Erythroblast (primary cell): ENCODE data around the gene CLIP4.

Experiments
- DNase-seq, 2 experiments: peaks; one replicate each; lab custom pipeline; 2025; lab: John Stamatoyannopoulos, UW
- GATA1 ChIP-seq: IDR thresholded peaks from 2 replicates; pipeline ENCODE4 v1.6.1; 2011; ENCODE audit warnings: low read depth, mild to moderate bottlenecking, control low read depth, low read length, moderate library complexity
- POLR2A ChIP-seq: IDR thresholded peaks from 2 replicates; pipeline ENCODE4 v1.6.1; 2011; ENCODE audit warnings: mild to moderate bottlenecking, low read length

CLIP4 gene, protein sequence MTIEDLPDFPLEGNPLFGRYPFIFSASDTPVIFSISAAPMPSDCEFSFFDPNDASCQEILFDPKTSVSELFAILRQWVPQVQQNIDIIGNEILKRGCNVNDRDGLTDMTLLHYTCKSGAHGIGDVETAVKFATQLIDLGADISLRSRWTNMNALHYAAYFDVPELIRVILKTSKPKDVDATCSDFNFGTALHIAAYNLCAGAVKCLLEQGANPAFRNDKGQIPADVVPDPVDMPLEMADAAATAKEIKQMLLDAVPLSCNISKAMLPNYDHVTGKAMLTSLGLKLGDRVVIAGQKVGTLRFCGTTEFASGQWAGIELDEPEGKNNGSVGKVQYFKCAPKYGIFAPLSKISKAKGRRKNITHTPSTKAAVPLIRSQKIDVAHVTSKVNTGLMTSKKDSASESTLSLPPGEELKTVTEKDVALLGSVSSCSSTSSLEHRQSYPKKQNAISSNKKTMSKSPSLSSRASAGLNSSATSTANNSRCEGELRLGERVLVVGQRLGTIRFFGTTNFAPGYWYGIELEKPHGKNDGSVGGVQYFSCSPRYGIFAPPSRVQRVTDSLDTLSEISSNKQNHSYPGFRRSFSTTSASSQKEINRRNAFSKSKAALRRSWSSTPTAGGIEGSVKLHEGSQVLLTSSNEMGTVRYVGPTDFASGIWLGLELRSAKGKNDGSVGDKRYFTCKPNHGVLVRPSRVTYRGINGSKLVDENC

DNA sequence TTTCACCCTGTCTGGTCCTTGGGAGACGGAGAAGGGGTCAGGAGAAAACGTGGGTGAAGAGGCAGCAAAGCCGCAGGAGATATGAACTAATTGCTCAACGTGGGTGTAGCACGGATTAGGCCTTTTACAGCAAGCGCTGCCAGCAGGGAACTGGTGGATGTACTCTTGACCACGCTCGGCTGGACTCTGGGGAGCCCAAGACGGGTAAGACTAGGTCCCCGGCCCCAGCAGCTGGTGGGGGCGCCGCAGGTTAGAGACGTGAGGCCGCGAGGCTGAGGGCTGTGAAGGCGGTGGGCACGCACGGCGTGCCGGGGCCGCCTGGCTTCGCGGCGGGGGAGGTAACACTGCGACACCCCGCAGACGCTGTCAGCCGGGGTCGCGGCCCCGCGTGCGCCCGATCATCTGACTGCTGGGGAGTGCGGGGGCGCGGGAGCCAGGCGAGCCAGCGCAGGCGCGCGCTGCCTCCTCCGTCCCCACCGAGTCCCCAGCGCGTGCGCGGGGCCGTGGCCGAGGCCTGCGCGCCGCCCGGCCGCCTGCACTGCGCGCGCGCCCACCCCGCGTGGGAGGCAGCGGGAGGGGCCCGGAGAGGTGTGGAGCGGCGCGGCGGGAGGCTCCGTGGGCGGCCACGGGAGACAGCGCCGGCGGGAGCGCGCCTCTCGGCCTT lies at the start of gene CLIP4:
Gene CLIP4, plus strand, starts transcription at position 470 of the 664 bp plus-strand sequence. CDS start 5,974 bp downstream, outside the sequence.
- DNase-seq: peak; percentile 63 to 73
- TF ChIP-seq POLR2A (no peak), GATA1 (no peak)

DNA sequence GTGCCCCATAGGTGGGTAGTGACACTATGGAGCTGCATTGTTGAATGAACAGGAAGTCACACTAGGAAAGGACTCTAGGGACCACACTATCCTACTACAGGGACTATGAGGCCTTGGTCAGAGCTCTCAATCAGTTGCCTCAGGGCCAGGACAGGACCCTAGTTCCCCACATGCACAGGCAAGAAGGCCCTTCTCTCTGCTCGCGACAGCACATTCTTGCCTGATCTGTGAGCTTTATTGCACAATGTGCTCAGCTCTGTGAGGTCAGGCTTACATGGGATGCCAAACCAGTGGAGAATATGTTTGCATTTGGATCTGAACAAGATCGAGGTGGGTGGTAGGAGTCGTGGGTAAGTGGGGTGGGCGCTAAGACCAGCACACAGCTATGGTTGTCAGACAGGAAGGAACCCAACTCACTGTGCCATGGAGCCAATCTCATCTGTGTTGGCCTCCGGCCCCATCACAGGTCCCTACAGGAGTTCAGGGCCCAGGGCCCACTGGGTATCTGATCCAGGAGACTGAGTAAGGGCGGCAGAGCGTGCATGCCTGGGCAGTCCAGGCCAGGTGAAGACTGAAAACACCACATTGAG lies 48.8 kb upstream of the CLIP4 start:
- no peak for DNase-seq
- TF ChIP-seq GATA1 (no peak), POLR2A (no peak)

DNA sequence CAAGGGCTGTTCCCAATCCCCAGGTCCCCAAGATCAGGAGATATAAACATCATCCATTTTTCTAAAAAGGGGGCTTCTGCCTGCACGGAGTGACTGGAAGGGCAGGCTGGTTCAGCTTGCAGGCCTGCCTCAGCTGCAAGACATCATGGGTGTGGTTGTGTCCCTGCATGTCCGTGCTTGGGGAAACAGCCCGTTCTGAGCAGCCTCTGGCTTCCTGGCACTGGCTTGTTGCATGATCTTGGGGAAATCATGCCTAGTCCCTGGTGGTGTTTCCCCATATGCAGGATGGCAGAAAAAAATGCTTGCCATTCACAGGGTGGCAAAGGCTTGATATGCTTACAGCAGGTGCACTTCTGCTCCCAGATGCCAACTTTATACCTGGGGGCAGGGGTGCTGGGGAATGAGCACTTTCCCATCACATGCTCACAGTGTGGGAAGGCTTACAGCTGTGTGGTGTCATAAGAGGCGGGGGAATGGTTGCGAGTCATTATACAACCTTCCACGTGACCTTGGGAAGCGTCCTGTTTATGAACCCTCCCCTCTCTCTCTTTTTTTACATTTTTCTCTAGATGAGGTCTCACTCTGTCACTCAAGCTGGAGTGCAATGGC lies 48.1 kb upstream of the CLIP4 start:
- no peak for DNase-seq
- no peak for TF ChIP-seq GATA1
- TF ChIP-seq POLR2A: no peak

DNA sequence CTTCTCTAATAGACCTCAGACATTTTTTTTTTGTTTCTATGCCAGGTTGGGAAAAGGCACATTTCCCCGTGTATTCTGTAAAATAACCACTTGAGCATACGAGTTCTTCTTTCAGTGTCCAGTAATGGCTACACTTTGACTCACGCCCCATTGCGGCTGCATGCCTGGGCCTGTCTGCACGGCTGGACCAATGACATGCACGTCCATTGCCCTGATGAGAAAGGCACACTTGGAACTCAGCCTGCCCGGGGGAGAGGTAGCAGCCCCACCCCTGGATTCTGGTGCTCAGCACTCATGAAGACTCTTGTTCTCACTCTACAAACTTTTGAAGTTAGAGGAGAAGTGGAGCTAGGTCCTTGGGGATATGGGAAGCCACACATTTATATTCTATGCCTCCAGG lies 46.7 kb upstream of the CLIP4 start:
- TF ChIP-seq POLR2A: no peak
- no peak for TF ChIP-seq GATA1
- DNase-seq: no peak

DNA sequence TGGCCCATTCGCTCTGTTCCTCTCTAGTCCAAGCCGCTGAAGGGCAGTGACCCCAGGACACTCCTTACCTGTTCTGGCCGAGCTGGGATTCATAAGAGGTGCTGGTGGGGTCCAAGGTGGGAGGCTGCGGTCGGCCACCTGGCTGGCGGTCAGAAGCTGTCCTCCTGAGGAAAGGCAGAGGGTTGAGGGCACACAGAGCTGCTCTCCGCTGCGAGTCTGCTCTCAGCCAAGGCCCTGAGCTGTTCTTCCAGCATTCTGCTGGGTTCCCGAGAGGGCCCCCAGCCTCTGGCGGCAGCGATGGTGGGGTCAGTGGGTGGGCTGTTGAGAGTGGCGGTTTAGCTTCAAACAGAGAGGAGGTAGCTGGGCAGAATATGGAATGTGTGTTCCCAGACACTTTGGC lies 44.7 kb upstream of the CLIP4 start:
- DNase-seq: no peak
- TF ChIP-seq POLR2A: no peak
- TF ChIP-seq GATA1: no peak

DNA sequence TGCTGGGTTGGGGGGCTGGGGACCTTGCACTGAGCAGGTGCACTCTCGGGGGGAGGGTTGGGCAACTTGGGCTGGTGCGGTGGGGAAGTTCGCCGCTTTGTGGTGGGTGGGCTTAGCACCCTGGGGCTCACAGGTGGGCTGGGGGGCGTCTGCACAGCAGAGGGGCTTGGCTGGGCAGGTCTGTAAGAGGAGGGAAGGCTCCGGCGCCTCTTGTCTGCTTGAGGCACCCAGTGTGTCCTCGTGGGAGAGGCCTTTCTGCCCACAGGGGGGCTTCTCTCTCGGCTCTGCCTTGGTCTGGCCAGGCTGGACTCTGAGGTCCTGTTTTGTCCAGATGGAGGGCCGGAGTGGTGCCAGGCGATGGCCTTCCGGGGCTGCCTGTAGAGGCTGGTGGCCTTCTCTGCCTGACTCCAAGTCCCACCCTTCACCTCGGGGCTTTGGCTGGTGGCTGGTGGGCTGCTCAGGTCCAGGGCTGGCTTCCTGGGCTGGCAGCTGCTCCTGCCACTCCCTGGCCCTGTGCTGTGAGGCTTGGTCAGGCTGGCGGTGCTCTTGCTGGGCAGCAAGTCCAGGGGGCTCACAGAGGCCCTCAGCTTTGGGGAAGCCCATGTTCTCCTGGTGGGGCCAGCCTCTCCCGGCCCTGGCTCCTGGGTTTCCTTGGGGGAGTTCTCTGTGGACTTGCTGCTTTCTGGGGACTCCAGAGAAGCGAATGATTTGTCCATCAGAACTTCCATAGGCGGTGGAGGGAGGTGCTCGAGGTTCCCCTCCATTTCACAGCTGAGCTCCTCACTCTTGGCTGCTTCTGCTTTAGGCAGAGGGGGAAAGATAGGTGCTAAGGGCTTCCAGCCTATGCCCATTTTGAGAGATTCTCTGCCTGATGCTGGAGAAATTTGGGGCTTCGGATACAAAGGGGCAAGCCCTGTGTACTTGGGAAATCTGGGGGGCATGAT lies 43.9 kb upstream of the CLIP4 start:
- DNase-seq: no peak
- TF ChIP-seq GATA1 (no peak), POLR2A (no peak)

DNA sequence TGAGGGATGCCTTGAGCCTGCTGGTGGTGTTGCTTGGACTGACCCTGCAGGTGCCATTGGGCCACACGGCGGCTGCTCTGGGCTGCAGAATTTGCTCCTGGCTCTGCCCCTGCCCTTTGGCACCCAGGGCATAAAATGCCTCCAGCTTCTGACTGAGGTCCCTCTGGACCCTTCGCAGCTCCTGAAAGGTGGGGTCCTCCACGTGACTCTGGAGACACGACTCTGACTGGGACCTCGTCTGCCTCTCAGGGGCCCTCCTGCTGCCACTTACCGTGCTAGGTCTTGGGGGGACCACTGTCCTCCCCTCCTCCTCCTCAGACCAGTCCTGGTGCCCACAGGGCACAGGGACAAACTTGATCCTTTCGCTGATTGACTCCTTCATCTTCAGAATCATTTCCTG lies 43.0 kb upstream of the CLIP4 start:
- no peak for TF ChIP-seq POLR2A
- no peak for TF ChIP-seq GATA1
- no peak for DNase-seq

DNA sequence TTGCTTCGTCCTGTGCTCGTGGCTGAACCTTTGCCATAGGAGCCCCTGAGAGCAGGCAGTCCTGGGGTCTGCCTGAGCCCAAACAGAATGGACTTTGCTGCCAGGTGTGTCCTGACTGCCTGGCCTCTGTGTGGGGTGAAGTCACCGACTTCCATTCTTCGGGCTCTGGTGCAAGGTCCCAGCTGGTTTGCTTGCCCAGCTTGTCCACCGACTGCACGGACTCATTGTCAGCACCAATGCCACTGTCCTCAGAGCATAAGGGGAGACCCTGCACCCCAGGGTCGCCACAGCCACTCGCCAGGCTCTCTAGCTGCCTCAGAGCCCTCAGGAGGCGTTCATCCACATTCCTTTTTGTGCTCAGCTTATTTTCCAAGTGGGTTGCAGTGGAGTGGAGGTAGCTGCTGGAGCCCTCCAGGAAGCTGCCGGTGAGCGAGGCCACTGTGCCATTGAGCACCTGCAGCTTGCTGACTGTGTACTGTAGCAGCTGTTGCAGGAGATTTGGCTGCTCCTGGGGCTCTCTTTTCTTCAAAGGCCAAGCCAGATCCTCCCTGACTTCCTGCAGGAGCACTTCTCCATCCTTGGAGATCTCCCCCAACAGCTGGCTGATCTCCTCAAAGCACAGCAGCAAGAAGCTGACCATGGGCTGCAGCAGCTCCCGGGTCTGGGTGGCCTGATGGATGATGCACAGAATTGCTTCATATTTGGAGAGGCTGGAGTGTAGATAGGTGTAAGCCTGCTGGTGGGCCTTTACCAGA lies 42.1 kb upstream of the CLIP4 start:
- TF ChIP-seq GATA1: no peak
- TF ChIP-seq POLR2A: no peak
- no peak for DNase-seq

DNA sequence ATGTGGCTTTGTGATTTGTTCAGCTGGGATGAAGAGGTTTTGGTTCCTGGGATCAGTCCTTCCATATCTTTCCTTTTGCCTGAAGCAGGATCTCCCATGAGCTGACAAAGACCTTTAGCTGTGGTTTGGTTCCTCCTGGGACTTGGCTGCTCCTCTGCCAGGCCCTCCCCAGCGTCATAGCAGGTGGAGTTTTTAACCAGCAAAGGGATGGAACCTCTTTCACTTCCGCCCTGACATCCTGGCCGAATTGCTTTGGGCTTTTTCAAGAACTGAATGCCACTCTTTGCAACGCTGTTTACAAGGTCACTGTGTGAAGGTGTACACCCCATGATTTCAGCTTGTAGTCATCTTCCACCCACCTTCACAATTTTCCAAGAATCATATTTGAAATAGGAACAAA lies 41.3 kb upstream of the CLIP4 start:
- DNase-seq: no peak
- no peak for TF ChIP-seq POLR2A
- no peak for TF ChIP-seq GATA1

DNA sequence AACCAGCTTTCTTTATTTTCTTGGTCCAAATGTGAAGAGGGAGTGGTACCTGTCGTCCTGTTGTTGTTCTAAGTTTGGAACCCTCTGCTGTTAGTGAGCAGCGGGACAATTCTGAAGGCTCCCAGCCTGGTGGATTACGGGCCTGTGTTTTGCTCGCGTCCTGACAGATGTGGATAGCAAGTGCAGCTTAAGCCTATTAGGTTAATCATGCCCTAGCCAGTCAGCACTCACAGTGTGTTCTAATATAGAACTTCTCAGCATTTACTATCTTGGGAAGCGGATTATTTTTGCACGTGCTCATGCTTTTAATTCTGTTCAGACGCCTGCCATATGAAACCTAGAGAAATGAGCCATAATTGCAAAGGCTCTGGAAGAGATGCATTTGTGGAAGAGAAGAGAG lies 40.8 kb upstream of the CLIP4 start, which contains the start of gene PCARE:
Gene PCARE, minus strand, starts transcription at position 113 of the 400 bp plus-strand sequence. CDS start 262 bp downstream, outside the sequence.
- no peak for DNase-seq
- TF ChIP-seq GATA1: no peak
- no peak for TF ChIP-seq POLR2A

DNA sequence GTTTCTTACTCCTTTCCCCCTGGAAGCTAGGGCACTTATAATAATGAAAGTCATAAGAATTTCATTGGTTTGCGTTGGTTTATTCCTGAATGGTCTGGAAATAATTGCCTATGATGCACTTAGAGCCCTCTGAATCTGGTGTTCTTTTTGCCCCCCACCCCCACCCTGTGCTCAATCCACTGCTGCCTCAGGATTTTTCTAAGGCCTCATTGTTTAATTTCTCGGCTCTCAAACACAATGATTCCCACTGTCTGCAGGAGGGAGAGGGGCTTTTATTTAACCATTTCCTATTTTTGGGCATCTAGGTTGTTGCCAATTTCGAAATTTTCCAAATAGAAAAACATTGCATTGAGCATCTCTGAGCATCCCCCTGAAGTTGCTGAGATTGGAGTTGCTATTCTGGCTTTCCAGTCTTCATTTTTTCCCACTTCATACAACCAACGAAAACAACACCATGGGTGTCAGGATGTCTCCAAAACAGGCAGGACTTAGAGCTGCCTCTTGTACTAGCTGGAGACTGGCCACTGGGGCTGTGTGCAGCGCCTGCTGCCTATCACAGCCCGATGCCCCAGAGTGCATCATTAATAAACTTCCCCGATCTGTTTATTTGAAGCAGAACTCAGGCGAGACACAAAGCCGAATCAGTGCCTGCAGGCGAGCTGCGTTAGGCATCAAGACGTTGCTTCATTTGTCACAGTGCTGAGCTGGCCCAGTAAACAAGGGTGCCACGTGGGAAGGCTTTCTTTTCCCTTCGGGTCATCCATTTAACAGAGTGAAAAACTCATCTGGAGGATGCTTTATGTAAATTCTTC lies 39.1 kb upstream of the CLIP4 start:
- no peak for DNase-seq
- TF ChIP-seq POLR2A: no peak
- no peak for TF ChIP-seq GATA1
